Measurements from ENCODE around the gene CYS1. TPM values are rescaled to one million over a fixed set of nuclear protein-coding genes. Genes with fewer than 3 reads are reported as not detected.

Gene CYS1
- polyA plus RNA-seq, 2 of the 4 experiments (the other 2 are of a cell fraction), result 0.68 to 1.1 TPM

GRCh38 chr2:10039658-10040410 lies 40.4 kb downstream of the CYS1 start:
- ATAC-seq (no peak), DNase-seq (ENCODE audit: low read depth in 1 of 2, low spot score in 1 of 2) (no peak), FAIRE-seq (no peak)
- Histone ChIP-seq H3K4me1 (peaks cover 16% of the 10 kb centered on the region), H3K27ac (no peak overlapping the region), H3K4me3 (no peak overlapping the region), H3K9me3 (peaks cover 12% of the 10 kb centered on the region), H3K4me2 (no peak overlapping the region)
- ChIA-PET CTCF (interaction anchor here (0.7 to 8.6 kb wide), 5 partner anchors 10 to 237 kb away, joined by 3 to 80 read pairs (median 4); no protein-coding TSS in a partner anchor), POLR2A (no interaction called here)
- TF ChIP-seq NPAS2 (CRISPR knock-in tag; IDR thresholded peaks at IDR 0.05; ENCODE audit: borderline replicate concordance) (no peak), CHD4 (IDR thresholded peaks at IDR 0.05; ENCODE audit: borderline replicate concordance) (no peak), HEYL (CRISPR knock-in tag; IDR thresholded peaks at IDR 0.05) (no peak)
- TF ChIP-seq, protein P1, sequence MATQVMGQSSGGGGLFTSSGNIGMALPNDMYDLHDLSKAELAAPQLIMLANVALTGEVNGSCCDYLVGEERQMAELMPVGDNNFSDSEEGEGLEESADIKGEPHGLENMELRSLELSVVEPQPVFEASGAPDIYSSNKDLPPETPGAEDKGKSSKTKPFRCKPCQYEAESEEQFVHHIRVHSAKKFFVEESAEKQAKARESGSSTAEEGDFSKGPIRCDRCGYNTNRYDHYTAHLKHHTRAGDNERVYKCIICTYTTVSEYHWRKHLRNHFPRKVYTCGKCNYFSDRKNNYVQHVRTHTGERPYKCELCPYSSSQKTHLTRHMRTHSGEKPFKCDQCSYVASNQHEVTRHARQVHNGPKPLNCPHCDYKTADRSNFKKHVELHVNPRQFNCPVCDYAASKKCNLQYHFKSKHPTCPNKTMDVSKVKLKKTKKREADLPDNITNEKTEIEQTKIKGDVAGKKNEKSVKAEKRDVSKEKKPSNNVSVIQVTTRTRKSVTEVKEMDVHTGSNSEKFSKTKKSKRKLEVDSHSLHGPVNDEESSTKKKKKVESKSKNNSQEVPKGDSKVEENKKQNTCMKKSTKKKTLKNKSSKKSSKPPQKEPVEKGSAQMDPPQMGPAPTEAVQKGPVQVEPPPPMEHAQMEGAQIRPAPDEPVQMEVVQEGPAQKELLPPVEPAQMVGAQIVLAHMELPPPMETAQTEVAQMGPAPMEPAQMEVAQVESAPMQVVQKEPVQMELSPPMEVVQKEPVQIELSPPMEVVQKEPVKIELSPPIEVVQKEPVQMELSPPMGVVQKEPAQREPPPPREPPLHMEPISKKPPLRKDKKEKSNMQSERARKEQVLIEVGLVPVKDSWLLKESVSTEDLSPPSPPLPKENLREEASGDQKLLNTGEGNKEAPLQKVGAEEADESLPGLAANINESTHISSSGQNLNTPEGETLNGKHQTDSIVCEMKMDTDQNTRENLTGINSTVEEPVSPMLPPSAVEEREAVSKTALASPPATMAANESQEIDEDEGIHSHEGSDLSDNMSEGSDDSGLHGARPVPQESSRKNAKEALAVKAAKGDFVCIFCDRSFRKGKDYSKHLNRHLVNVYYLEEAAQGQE (IDR thresholded peaks at IDR 0.05), result no peak
- WGBS (ENCODE audit: missing lambda C conversion rate), result 85% methylated on average over 16 of the region's 16 CpGs

GRCh38 chr2:10038716-10039115 lies 41.5 kb downstream of the CYS1 start:
- CTCF ChIA-PET, result interaction anchor here (0.7 to 14.9 kb wide), 7 partner anchors 11 to 239 kb away, joined by 3 to 117 read pairs (median 9); no protein-coding TSS in a partner anchor
- peaks cover 16% of the 10 kb centered on the region for H3K4me1 ChIP-seq
- FAIRE-seq (no peak), DNase-seq (ENCODE audit: low read depth in 1 of 2, low spot score in 1 of 2) (no peak), ATAC-seq (no peak)
- H3K4me3 ChIP-seq, result no peak overlapping the region
- H3K4me2 ChIP-seq, result no peak overlapping the region
- H3K9me3 ChIP-seq, result peaks cover 10% of the 10 kb centered on the region
- H3K27ac ChIP-seq, result no peak overlapping the region
- POLR2A ChIA-PET, result interaction anchor here (2.1 kb wide), 1 partner anchor 195 kb away, joined by 6 read pairs; the partner anchor contains the start of gene TAF1B
- TF ChIP-seq TFCP2L1 (CRISPR knock-in tag; IDR thresholded peaks at IDR 0.05), result no peak
- no peak for TF ChIP-seq HOXB5 (CRISPR knock-in tag; IDR thresholded peaks at IDR 0.05)
- no peak for TF ChIP-seq EP300 (IDR thresholded peaks at IDR 0.05)
- TF ChIP-seq, protein P2, sequence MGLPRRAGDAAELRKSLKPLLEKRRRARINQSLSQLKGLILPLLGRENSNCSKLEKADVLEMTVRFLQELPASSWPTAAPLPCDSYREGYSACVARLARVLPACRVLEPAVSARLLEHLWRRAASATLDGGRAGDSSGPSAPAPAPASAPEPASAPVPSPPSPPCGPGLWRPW (IDR thresholded peaks at IDR 0.05), result no peak
- TF ChIP-seq E2F6 (IDR thresholded peaks at IDR 0.05; ENCODE audit: borderline replicate concordance, low read depth), result no peak
- TF ChIP-seq, protein P3, sequence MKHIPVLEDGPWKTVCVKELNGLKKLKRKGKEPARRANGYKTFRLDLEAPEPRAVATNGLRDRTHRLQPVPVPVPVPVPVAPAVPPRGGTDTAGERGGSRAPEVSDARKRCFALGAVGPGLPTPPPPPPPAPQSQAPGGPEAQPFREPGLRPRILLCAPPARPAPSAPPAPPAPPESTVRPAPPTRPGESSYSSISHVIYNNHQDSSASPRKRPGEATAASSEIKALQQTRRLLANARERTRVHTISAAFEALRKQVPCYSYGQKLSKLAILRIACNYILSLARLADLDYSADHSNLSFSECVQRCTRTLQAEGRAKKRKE (CRISPR knock-in tag; IDR thresholded peaks at IDR 0.05; ENCODE audit: low read depth), result no peak
- TF ChIP-seq ESRRA (IDR thresholded peaks at IDR 0.05; ENCODE audit: borderline replicate concordance, low read length), result no peak
- no peak for TF ChIP-seq HOXB13 (CRISPR knock-in tag; IDR thresholded peaks at IDR 0.05; ENCODE audit: low read depth)
- TF ChIP-seq RAD21 (conservative IDR thresholded peaks at IDR 0.05 in 1 of 2, IDR thresholded peaks at IDR 0.05 in 1 of 2), result no peak
- TF ChIP-seq JUNB (IDR thresholded peaks at IDR 0.05), result no peak
- TF ChIP-seq PBX3 (IDR thresholded peaks at IDR 0.05), result no peak
- TF ChIP-seq FOSB (CRISPR knock-in tag; IDR thresholded peaks at IDR 0.05), result no peak
- TF ChIP-seq, protein P4, sequence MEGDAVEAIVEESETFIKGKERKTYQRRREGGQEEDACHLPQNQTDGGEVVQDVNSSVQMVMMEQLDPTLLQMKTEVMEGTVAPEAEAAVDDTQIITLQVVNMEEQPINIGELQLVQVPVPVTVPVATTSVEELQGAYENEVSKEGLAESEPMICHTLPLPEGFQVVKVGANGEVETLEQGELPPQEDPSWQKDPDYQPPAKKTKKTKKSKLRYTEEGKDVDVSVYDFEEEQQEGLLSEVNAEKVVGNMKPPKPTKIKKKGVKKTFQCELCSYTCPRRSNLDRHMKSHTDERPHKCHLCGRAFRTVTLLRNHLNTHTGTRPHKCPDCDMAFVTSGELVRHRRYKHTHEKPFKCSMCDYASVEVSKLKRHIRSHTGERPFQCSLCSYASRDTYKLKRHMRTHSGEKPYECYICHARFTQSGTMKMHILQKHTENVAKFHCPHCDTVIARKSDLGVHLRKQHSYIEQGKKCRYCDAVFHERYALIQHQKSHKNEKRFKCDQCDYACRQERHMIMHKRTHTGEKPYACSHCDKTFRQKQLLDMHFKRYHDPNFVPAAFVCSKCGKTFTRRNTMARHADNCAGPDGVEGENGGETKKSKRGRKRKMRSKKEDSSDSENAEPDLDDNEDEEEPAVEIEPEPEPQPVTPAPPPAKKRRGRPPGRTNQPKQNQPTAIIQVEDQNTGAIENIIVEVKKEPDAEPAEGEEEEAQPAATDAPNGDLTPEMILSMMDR (IDR thresholded peaks at IDR 0.05), result no peak
- no peak for TF ChIP-seq KDM1A (IDR thresholded peaks at IDR 0.05; ENCODE audit: low read depth)
- TF ChIP-seq SMC3 (IDR thresholded peaks at IDR 0.05), result no peak
- TF ChIP-seq KDM5A (IDR thresholded peaks at IDR 0.05), result no peak
- TF ChIP-seq ELK1 (IDR thresholded peaks at IDR 0.05; ENCODE audit: low read depth, low read length), result no peak
- TF ChIP-seq MAFK (IDR thresholded peaks at IDR 0.05; ENCODE audit: partially characterized antibody), result no peak
